ENCODE measurements around the gene KLHL18.

- TF ChIP-seq EP300 (IDR thresholded peaks at IDR 0.05) (no peak), CTCF (IDR thresholded peaks at IDR 0.05) (no peak)
Observed at GRCh38 chr3:47377186-47377585, 94.4 kb downstream of the KLHL18 start.

Measured in esophagus muscularis mucosa (tissue), 3 donors.